GM19463 (cell line): ENCODE data around the gene RCAN1.
A peak's percentile ranks its signal among the peaks of the same experiment; 100 is the strongest.
"Not testable (repeated sequence)": the region's sequence is repeated elsewhere in the genome, so short reads cannot be mapped to it uniquely, and the experiment has no call there.

Experiments used
- ATAC-seq: cut with Tn5 transposase; IDR thresholded peaks from one replicate; pipeline ENCODE4 v1.9.1; 2021; ENCODE audit warnings: mild to moderate bottlenecking, moderate library complexity; ENCODE audit not compliant: unreplicated experiment

Gene RCAN1

DNA sequence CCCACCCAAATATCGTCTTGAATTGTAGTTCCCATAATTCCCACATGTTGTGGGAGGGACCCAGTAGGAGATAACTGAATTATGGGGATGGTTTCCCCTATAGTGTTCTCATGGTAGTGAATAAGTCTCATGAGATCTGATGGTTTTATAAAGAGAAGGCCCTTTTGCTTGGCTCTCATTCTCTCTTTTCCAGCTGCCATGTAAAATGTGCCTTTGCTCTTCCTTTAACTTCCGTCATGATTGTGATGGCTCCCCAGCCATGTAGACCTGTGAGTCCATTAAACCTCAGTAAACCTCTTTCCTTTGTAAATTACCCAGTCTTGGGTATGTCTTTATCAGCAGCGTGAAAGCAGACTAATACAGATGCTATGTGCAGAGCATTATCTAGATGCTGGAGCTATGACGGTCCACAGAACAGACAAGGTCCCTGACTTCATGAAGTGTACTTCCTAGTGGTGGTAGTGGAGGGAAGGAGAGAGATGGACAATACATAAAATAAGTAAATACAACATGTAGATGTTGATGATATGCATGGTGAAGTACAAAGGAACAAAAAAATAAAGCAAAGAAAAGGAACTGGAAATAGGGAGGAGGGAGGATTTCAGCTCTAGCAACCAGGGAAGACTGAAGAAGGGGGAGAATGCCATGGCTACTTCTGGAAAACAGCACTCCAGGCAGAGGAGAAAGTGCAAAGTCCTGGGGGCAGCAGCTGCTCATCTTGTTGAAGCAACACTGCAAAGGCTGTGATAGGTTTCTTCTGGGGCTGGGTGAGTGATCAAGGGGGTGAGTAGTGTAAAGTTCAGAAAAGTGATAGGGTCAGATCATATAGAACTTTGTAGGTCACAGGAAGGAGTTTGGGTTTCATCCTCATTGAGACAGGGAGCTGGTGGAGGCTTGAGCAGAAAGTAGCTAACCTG is 6.8 kb upstream of the RCAN1 start:
- ATAC-seq = no peak

DNA sequence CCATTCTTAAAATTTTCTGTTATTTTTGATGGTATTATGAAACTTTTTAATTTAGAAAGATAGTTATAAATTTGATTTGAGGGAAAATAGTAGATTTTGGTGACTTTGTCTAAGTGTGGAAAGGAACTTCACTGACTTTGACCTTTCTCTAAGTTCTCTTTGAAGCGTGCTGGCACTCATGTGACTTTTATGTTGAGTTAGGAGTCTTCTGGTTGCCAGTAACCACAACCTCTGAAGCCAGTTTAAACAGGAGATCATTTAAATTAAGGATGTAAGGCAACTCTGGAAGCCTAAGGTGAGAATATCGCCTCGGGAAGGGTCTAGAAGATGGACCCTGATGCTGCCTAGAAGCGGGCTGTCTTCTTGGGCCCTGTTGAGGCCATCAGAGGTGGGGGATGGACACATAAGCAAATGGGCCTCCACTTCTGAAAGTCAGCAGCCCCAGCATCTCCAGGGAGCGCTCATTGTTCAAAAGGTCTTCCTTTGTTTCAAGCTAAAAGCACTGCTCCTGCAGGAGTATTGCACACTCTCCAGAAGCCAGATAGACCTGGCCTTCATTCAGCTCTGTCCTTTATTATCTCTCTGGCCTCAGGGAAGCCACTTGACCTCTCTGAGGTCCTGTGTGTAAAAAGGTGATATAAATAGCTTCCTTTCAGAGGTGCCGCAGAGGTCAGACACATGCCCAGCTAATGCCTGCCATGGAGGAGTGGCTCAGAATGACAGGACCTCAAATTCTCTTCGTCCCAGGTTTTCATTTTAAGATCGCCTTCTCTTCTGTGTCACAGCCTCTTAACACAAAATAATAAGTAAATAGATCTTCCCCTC is 5.1 kb upstream of the RCAN1 start:
- ATAC-seq = no peak

DNA sequence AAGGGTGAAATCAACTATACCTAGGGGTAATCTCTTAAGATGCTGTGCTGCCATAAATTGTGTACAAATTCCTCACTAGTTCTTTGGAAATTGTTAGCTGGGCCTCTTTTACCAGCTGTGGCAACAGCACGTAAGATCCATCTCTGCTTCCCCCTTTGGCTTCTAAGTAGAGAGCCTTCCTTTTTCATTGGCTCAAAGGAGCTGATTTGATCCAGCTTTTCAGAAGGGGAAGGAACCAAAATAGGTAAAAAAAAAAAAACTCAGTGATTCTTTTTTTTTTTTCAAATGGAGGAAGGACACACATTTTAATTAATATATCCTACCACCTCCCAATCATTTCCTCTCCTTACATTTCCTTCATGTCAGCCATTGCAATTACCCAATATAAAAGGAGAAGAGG is 4.0 kb upstream of the RCAN1 start:
- no peak for ATAC-seq

DNA sequence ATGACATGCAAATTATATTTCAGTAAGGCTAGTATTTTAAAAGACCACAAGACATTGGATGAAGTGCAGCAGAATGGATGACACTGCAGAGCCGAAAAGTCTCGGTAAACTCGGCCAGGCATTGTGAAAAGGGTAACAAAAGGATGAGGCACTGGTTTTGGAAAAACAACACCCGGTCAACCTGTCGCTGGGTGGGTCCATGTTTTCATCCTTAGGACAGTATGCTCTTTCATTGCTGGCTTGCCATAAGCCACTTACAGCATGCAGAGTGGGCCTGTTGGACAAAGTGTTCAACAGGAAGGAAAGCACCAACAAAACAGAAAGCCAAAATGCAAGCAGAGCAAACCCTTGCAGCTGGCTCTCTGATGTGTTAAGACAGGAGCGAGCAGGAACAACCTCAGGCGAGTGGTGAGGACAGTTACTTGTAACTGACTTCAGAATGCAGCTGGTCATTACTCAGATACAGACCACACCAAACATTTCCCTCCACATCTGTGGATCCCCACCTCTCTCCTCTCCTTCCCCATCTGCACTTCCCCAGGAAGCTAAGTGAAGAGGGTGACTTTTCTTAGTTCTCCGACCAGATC is 2.9 kb upstream of the RCAN1 start:
- no peak for ATAC-seq

DNA sequence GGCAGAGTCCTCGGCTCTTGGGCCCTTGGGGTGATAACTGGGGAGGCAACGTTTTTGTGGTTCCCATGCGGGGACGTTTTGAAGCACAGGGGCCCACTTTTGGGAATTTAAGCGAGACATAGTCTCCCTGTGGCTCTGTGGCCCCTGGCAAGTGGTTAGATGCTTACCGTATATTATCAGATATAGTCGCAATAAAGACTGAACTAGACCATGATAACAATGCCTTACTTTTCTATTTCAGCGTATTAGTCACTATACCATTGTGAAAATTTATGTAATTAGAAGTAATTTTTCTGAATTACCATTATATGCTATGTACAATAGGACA is 538 bp upstream of the RCAN1 start:
- no peak for ATAC-seq

DNA sequence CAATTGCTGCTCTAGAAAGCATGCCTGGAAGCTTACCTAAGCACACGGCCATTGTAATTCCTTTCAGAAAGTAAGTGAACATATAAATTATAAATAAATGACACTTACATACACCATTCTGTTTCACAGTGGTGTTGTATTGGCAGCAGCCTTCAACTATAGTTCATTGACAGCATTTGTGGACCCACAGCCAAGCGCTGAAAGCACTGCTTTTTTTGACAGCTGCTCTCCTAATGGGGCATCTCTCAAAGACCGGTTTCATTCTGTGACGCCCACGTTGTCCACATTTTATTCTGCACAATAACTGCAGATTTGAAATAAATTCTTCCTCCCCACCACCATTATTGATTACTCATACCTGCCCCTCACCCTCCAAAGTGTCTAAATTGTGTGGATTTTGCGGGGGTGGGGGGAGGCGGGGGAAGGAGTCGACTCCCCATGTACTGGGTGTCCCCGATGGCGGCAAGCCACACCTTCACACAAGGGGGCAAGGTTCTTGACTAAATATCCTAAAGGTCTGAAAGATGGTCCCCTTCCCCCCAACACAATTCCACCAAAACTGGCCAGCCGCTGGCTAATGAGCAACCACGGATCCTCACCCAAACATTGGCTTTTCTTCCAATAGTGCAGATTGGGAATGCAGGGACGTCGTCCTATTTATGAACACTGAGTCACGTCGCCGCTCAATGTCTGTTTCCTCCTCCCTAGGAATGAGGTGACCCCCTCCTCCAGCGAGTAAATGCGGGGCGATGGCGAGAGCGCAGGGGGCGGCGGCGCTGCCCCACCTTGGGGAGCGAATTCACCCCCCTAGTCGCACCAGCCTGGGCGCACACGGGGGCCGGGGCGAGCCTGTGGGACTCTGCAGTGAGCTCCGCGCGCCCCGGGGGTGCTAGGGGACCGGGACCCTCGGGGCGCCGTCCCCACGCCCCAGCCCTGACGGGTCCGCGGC is 960 bp downstream of the RCAN1 start:
- ATAC-seq = no peak

DNA sequence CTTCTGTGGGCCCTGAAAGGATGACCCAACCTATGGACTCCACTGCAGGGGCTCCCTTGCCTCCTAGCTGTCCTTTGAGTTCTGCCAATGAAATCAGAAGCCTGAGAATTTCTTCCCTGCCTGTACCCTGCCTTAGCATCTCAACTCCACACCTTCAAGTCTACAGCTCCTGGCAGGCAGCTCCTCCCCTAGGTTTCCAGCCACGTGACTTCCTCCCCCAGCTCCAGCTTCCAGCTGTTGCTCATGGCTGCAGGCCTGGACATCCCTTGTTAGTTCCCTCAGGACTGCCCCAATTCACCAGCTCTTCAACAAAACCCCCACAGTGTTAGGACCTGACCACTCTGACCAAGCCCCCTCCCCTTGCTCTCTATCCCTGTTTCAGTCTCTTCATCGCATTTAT is 2.4 kb downstream of the RCAN1 start:
- ATAC-seq = no peak

DNA sequence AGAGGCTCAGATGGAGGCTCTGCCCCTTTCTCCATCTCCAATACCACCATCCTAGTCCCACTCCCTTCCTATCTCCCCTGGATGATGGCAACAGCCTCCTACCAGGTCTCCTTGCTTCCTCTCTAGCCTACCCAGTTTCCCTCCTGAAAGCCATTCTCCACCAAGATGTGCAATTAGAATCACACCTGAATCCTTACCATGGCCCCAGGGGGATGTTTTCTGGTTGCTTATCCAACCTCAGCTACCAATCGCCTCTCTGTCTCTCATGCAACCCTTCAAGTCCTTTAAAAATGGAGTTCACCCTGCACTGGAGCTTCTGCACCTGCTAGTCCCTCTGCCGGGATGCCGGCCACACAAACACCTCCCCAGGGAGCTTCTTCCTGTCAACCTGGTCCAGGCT is 2.9 kb downstream of the RCAN1 start:
- ATAC-seq = no peak

DNA sequence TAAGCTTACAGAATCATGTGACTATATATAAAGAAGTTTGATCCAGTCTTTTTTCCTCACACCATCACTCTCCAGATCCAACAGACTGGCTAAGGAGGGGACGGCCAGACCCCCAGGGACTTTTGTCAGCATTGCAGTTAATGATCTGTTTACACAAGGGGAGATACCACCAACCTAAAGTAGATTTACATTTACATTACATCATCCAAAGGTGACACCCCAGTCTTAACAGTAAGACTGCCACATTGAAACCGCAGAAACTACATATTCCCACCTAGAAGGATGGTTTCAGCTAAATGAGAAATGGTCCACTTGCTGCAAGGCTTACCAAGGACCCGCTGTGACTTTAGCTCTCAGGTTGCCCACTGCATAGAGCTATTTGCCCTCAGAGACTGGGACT is 3.4 kb downstream of the RCAN1 start:
- ATAC-seq = no peak

DNA sequence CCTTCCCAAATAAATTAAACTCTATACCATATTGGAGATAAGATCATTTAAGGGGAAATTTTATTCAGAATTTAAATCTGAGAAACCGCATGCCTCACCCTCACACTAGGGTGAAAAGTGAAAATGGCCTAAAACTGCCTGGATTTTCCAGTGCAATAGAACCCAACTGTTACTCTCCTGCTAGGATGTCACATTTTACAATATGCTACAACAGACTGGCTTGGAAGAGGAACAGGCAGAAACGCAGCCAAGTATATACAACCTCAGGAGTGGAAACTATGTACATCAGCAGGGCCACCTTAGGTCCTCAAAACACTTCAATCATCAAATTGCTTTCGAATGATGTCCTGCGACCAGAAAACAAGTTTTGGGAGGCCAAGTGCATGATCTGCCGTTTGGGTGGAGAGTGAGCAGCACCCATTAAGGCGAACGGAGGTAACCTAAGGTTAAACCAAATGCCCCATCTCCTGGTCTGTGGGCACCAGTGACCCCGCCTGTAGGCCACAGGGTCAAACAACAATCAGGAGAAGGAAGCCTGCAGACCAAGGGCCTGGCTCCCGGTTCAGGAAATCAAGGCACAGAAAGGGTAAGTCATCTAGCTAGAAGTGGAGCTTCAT is 4.9 kb downstream of the RCAN1 start:
- no peak for ATAC-seq

DNA sequence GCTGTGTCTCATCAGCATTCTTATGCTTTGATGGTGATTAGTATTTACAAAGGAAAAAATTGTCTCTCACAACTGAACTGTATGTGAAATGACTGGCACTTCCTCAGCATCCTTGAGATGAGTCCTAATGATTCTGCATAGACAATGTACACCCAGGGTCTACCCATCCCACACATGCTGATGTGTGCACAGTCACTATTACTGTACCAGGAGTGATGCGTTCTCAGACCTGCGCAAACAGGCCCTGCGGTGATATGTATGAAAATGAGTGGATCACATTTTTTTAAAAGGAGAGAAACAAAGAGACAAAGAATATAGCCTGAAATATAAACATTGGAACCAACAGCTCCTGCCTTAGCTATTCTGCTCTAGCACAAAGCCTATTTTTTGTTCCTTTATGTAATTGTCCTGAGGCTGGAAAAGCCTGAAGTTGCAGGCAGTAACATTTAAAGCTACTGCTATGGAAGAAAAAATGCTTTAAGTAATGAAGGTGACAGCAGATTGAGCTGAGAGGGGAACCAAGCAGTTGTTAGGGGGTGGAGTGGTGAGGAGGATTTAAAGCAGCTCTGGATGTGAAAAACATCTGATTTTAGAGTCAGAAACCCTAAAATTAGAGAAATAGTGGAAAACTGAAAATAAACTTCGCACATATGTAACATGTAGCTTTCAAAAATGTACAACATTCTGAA is 5.5 kb downstream of the RCAN1 start:
- no peak for ATAC-seq

GRCh38 chr21:34607376-34607775 is 7.5 kb downstream of the RCAN1 start:
- not testable (repeated sequence) for ATAC-seq

DNA sequence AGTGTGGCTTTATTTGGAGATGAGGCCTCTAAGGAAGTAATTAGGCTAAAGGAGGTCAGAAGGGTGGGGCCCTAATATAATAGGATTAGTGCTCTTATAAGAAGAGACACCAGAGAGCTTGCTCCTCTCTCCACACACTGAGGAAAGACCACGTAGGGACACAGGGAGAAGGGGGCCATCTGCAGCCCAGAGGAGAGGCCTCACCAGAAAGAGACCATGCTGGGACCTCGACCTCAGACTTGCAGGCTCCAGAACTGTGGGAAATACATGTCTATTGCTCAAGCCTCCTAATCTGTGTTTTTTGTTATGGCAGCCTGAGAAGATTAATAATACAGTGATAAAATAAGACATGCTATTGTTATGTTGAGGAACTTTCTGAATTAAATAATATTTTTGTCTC is 8.3 kb downstream of the RCAN1 start:
- no peak for ATAC-seq

- ATAC-seq = no peak
Measured at GRCh38 chr21:34606051-34606450, 8.9 kb downstream of the RCAN1 start.

GRCh38 chr21:34604956-34605355 is 10.0 kb downstream of the RCAN1 start:
- ATAC-seq = not testable (repeated sequence)

- no peak for ATAC-seq
Measured at GRCh38 chr21:34604556-34604955, 10.4 kb downstream of the RCAN1 start.

DNA sequence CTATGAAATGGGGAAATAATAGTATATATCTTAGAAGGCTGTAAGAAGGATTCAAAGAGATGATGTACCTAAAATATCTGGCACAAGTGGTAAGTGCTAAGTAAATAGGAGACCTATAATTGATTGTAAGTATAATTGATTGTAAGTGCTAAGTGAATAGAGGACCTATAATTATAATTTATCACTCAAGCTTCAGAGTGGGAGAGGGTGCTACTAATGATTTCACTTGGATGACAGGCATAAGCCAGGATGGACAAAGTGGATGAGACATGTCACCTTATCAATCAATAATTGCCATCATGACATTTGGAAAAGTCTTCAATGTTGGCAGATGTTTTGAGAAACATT is 11.2 kb downstream of the RCAN1 start:
- no peak for ATAC-seq

DNA sequence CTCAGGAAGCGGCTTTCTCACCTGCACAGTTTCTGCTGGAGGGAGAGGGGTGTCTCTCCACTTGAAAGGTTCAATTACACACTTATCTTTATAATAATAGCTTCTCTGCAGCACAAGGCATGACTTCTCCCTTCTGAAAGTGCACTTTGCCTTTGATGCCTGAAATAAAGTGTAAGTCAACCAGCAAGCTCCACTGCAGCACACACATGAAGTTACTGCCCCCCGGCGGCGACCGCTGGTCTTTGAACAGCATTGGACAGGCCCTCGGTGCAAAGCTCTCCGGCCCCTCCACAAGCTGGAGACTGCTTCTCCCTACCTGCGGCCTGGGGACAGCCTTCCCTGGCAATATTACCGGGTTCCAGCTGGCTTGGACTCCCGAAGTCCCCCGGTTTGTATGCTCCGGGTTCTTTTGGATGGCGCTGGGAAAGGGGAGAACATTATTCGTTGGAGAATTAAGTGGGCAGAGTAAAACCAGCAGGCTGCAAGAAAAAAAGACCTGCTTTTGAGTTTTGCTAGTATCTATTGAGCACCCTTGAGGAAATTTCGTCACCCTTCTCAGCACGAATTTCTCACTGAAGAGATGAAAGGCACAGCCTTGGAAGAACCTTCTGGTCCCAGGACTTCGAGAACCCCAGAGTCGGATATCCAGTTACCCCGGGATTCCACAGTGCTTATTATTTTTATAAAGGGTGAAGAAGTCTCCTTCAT is 11.8 kb downstream of the RCAN1 start:
- peak; percentile 60 for ATAC-seq

DNA sequence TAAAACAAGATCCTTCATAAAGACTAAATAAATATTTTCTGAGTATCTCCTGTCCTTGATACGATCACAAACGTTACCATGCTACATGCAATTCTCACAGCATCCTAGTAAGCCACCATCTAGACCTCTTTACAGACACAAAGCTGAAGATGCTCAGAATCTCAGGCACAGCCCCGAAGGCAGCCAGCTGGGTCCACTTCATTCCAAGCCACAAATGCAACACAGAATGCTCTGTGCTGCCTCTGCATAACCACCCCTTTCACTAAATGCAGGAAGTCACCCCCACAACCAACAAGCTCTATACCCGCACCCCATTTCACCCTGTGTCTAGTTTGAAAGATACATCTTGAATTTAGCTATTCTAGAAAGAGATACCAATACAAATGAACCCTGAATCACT is 12.9 kb downstream of the RCAN1 start:
- no peak for ATAC-seq
